K562 (cell line): ENCODE results near the gene TSSK2. TPM values are rescaled to one million over a fixed set of nuclear protein-coding genes. Genes with fewer than 3 reads are reported as not detected.

Experiments used
- E4F1 ChIP-seq: fragments of 250-450 bp; sonication (Bioruptor Pico); IDR thresholded peaks from 2 replicates; pipeline ENCODE4 v1.5.0; 2021; ENCODE audit warnings: mild to moderate bottlenecking, borderline replicate concordance
- HMGXB4 ChIP-seq: sonication (generic); formaldehyde crosslinking; IDR thresholded peaks from 2 replicates; pipeline ENCODE4 v1.8.1; 2023; ENCODE audit warnings: mild to moderate bottlenecking, missing genetic modification reagents
- KDM2B ChIP-seq: fragments of 250-450 bp; sonication (Bioruptor Pico); IDR thresholded peaks from 2 replicates; pipeline ENCODE4 v1.8.0; 2021; ENCODE audit warnings: mild to moderate bottlenecking, moderate library complexity
- KLF1 ChIP-seq: fragments of 450-650 bp; IDR thresholded peaks from 2 replicates; pipeline ENCODE4 v1.6.1; 2016; ENCODE audit warnings: missing genetic modification characterization, missing compliant biosample characterization
- SPI1 ChIP-seq: IDR thresholded peaks from 2 replicates; pipeline ENCODE4 v1.6.1; 2011; ENCODE audit warnings: low read depth, low read length, control low read depth, borderline replicate concordance
- ZBTB40 ChIP-seq, 2 experiments: fragments of 450-650 bp in 1 of 2; sonication (generic) in 1 of 2; formaldehyde crosslinking in 1 of 2; IDR thresholded peaks; 2 replicates each; pipeline versions ENCODE4 v1.7.1 to v1.9.0; 2016 to 2022; ENCODE audit warnings: inconsistent platforms in 1 of 2, mild to moderate bottlenecking in 1 of 2, missing genetic modification reagents in 1 of 2
- ZC3H4 ChIP-seq: sonication (generic); formaldehyde crosslinking; IDR thresholded peaks from 2 replicates; pipeline ENCODE4 v1.9.0; 2021; ENCODE audit warnings: missing genetic modification reagents, borderline replicate concordance
- ZFP1 ChIP-seq: fragments of 450-650 bp; formaldehyde crosslinking; IDR thresholded peaks from 2 replicates; pipeline ENCODE4 v1.4.0; 2020; ENCODE audit warnings: mild to moderate bottlenecking, mixed read lengths
- ZNF740 ChIP-seq, 3 experiments: fragments of 200-800 bp in 1 of 3; sonication (Bioruptor generic) in 1 of 3; sonication (generic) in 1 of 3; formaldehyde crosslinking in 1 of 3; IDR thresholded peaks; 2 replicates each; pipeline versions ENCODE4 v1.6.1 to v1.8.0; 2016 to 2022; ENCODE audit warnings: mild to moderate bottlenecking in 2 of 3, missing compliant biosample characterization in 2 of 3, missing genetic modification characterization in 2 of 3, missing genetic modification reagents in 1 of 3
- polyA plus RNA-seq, 8 experiments: library from polyadenylated mRNA; depleted of rRNA in 4 of 8; stranded (reverse) in 5 of 8; unstranded in 3 of 8; fragments of >200 nt; fragmentation: Nextera tagmentation in 2 of 8; fragmentation: Illumina TruSeq in 1 of 8; extraction: Ambion mirVana in 2 of 8; extraction: Trizol in 1 of 8; gene quantifications; 2 replicates each; pipeline versions ENCODE4 v1.2.1 to v1.2.3, GENCODE V29; 2011 to 2014; ENCODE audit warnings: inconsistent platforms in 1 of 8, missing spikeins in 1 of 8
- total RNA-seq, 7 experiments: library from RNA; depleted of rRNA in 6 of 7; stranded (reverse); fragments of >200 nt in 6 of 7; fragmentation: Illumina TruSeq in 2 of 7; extraction: Trizol in 2 of 7; gene quantifications; 2 replicates each; pipeline versions ENCODE4 v1.2.1 to v1.2.3, GENCODE V29; 2011 to 2021; ENCODE audit warnings: low replicate concordance in 1 of 7

Gene TSSK2
- total and polyA plus RNA-seq, 9 of the 15 experiments (the other 6 are each of a cell fraction or from before 2014, with no cell fraction given) = 0.04 TPM; not detected in 8

GRCh38 chr22:19134176-19134831 is 3.2 kb downstream of the TSSK2 start (continued):
- TF ChIP-seq E4F1 (CRISPR knock-in tag) (no peak), KDM2B (CRISPR knock-in tag) (no peak), ZFP1 (CRISPR knock-in tag) (no peak), ZC3H4 (peak; percentile 70; the same call in 1 of the 2 replicates), SPI1 (no peak), HMGXB4 (CRISPR knock-in tag) (no peak), KLF1 (tag) (no peak), ZBTB40 (IDR thresholded peaks at IDR 0.05) (no peak), ZBTB40 (CRISPR knock-in tag; IDR thresholded peaks at IDR 0.05) (0 out of 2 replicates have a peak, but pooled peaks have one; percentile 19), ZNF740 (CRISPR knock-in tag; IDR thresholded peaks at IDR 0.05) (no peak), ZNF740 (tag; IDR thresholded peaks at IDR 0.05) (no peak)
